ENCODE results near the gene SWAP70.

The SWAP70 gene

DNA sequence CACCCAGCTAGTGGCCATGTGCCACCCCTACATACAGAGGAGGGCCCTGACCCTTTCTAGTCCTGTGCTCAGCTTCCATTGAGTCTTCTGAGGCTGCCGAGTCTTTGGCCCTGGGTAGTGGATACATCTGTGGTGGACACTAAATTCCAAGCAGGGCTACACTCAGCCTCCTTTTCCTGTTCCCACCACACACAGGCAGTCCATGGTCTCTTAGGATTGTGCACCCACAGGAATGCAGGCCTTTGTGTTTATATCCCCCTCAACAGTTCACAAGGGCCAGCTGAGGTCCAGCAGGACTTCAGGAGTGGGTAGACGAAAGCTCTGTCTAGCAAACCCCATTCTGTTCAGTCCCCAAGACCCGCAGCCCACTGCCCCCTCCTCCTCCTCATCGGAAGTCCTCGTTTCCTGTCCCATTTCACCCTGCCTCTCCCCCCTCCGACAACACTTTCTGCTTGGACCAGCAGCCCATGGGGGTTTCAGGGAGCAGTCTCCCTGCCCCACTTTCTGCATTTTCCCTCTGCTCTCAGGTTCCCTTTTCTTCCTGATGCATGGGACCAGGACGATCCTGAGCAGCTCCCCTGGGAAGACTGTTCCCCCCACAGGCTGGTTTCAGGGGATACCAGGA is 91.8 kb downstream of the SWAP70 start:
- no peak for DNase-seq

DNA sequence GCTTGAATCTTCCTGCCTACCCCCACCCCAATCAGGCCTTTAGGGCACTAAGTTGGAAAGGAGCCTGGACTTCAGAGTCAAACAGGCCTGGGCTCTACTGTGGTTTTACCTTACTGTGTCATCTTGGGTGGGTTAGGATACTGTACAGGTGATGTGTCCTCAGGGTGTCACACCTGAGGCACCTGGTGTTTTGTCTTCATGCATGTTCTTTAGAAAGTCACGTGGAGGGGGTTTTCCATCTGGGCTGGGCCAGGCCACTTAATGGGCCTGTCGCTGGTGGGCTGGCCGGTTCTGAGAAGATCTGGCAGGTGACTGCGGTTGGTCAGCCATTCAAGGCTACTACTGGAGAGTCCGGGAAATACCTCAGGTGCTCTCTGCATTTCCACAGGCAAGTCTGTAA is 92.6 kb downstream of the SWAP70 start:
- no peak for DNase-seq

DNA sequence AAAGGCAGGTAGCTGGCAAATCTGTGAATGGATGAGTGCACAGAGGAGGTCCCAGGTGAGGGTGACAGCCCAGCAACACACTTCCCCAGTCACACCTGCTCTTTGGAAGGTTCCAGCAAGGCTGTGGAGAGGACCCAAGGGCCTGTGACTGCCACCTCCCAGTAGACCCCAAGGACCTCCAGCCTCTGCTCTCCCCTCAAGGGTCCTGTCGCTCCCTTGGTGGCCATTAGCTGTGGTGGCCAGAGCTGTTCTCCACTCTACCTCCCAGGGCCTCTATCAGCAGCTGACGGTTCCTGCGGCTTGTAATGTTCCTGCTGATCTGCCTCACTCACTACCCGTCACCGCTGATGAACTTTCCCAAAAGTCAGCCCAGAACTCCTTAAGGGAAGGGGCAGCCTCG is 93.0 kb downstream of the SWAP70 start:
- DNase-seq = no peak

DNA sequence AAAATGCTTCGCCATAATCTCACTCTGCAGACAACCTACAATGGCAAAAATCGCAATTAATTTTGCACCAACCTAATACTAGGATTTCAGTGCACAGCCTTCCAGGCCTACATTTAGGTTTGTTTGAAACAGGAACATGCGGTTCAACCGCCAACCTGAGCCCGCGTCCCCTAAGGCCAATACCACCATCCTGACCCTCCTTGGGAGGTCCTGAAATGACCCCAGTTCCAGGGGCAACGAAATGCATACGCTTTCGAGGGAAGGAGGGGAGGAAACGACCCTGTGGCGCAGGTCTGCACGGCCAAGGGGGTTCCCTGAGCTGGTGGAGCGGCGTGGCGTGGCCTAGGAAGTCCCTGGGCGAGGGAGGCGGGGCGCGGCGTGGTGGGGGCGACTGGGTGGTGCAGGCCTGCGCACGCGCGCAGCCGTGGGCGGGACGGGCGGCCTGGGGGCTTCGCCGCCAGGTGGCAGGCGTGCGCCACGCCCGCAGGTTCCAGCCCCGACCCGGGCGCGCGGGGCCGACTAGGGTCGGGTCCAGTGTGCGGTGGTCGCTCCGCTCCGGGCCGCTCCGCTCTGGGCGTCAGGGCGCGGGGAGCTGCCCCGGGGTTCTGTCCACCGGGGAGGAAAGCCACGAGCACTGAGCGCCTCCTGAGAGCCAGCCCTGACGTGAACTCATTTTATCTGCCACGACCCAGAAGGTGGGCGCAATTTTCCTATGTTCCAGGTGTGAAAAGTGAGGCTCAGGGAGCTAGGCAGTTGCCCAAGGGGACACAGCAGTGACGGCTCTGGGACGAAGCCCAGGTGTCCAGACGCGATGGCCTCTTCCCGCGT is 94.1 kb downstream of the SWAP70 start:
- peak; percentile 95 to 96 for DNase-seq

DNA sequence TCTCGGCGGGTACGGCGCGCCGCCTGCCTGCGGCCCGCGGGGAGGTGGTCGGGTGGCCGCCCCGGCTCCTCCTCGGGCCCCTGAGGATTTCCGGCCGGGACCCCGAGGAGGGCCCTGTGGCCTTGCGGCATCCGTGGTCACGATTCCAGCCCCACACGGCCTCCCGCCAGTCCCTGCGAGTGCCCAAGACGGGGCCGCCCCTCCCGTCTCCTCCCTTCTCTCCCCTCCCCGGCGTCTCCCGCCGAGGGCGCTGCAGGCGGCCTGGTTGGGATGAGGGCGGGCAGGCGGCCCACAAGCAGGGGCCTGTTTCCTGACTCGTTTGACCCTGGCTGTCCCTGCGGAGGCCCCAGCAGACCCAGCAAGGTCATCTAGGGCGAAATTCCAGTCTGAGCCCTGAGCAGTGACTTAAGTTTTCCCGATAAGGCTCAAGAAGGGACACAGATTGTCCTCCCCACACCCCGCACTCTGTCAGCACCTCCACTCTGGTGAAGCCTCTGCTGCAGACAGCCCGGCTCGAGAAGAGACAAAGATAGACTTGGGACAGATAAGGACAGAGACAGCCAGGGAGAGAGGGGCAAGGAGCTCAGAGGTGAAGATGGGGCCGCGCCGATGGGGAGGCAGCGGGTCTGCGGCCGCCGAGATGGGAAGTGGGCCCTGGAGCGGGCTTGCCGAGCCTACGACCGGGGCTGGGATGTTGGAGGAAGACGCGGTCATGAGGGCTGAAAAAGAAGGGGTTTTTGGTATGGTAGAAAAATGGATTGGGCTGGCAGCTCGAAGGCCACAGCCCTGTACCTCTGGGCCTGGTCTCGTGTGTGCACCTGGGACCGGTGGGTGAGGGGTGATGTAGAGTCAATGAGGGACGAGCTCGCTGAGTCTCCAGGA is 95.0 kb downstream of the SWAP70 start:
- peak; percentile 81 for DNase-seq

DNA sequence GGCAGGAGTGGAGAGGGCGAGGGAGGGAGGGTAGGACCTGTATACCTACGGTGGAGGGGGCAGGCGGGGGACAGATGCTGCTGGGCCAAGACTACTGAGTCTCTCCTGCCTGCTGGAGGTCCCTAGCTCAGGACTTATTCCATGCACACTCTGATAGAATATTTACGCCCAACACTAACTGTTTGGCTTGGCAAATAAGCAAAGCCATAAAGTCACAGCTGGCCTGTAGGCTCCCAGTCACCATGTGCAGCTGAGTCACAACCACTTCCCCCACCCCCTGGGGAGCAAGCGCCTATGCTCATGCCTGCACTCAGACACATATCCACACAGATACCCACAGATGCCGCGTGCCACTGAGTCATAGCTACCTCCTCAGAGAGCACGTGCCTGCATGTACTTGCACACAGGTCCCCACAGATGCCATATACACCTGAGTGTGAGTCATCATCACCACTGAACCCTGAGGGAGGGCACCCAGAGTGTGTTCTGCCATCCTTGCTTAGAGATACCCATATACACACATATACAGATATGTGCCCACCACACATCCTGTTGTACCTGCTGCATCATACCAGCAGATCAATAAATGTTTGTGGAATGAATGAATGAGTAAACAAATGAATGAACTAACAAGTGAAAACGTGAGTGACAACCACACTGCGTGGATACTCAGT is 95.8 kb downstream of the SWAP70 start:
- DNase-seq = peak; percentile 91 to 94

DNA sequence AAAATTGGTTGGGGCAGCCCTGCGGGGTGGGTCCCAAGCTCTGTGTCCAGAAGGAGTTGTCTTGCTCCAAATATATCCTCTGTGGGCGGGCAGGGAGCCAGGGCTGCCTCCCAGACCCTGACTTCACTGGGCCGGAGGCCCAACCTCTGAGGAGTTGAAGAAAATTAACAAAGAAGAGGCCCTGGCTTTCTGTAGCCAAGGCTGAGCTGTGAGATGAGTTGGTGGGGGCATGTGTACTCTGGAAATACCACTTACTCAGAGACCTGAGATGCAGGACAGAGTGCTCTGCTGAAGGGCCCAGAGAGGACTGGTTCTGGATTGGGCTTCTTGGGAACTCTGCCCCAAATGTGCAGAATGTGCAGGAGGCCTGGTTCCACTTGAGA is 96.3 kb downstream of the SWAP70 start:
- no peak for DNase-seq

DNA sequence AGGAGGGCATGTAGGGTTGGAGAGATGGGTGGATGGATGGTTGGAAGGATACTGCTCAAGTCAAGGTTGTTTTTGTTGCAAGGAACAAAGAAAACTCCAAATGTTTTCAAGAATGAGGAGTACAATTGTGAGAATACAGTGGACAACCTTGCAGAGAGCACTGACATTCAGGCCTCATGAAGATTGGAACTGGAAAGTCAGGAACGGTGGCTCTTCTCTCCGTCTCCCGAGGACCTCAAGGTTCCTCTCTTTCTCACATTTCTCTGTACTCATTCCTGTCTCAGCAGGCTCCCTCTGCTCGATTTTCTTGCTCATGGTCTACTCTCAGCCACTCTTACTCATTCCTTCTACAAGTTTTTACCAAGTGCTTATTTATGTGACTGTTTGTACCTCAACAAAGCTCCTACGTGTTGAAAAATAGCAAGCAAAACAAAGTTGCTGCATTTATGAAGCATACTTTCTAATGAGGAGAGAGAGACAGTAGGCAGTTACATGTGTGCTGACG is 97.6 kb downstream of the SWAP70 start:
- no peak for DNase-seq

DNA sequence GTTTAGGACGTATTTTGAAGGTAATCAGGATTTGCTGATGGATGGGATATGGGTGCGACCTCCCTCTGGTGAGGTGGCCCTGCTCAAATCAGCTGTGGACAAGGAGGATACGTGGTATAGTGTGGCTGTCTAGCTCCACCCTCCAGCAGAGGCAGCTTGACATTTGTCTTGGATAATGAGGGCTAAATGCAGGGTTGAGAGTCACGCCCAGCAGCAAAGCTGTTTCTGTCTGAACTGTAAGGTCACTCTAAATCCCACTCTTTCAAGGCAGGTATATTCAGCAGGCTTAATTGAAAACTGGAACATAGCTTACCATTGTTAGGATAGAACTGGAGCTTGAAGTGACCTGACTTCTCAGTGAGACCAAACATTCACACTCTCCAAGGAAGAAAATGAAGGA is 98.7 kb downstream of the SWAP70 start:
- no peak for DNase-seq

DNA sequence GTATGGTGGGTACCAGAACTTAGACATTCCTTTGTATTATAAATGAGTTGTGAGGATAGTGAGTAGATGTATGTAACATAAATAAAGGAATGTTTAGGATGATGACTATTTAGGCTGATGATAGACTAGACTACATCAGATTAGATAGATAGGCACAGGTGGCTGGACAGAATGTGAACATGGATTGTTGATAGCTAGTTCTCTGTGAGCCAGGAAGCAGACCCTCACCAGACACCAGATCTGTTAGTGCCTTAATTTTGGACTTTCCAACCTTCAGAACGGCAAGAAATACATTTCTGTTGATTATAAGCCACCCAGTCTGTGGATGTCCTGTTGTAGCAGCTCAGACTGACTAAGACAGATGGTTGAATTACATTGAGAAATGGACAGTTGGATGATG is 99.4 kb downstream of the SWAP70 start:
- no peak for DNase-seq

DNA sequence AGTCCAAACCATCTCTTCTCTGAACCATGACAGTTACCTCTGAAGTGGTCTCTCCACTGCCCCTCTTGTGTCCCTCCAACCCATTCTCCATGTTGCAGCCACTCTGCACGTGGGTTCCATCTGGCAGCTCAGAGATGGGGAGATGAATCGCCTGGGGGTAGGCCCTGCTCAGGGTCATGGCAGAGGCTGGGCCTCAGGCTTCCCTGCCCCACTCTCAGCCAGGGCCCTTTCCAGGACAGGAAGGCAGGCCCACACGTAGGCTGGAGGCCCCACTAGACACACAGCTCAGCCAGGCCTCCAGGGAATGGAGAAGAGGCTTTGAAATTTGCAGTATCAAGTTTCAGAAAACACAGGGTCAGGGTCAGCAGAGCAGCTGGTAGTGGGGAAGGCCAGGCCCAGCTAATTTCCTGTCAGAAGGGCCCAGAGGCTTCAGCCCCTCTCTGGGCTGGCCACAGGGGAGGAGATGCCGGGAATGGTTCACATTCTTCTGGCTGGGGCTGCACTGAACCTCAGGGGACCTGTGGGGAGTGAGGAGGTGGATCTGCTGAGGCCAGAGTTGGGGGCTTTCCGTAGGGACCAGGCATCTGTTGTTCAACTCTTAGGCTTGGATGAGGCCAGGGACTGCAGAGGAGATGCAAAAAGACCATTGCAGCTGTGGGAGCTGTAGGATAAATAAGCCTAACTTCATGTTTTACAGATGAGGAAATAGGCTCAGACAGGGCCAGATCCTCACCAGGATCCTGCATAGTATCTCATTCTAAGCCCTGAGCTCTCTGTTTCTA is 101.6 kb downstream of the SWAP70 start:
- DNase-seq = no peak

DNA sequence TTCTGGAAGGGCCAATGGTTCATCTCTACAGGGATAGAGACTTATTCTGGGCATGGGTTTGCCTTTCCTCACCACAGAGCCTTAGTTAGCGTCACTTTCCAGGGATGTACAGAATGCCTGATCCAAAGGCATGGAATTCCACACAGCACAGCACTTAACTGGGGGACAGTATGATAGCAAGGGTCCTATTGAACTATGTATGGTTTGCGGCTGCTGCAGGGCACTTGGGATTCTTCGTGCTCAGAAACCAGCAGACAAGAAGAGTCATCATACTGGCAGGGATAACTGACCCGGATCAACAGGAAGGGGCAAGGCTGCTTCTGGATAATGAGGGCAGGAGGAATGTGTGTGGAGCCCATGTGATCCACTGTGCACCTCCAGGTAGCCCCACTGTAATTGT is 105.7 kb downstream of the SWAP70 start:
- no peak for DNase-seq

DNA sequence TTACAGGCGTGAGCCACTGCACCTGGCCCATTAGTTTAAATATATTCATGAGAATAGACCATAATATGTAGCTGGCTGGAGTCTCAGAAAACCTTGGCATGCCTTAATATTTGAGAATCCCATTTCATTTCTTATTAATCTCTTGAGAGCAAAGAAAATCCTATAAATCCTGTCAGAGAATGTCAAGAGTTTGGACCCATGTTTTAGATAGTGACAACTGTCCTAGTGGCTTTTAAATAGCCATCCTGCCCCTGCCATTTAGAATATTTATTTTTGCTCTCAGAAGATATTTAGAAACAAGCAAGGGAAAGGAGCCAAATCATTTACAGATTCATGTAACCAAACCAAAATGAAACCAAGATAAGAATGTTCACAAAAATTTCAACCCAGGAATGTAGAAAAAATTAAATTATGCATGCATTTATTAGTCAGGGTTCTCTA is 107.2 kb downstream of the SWAP70 start:
- DNase-seq = no peak

DNA sequence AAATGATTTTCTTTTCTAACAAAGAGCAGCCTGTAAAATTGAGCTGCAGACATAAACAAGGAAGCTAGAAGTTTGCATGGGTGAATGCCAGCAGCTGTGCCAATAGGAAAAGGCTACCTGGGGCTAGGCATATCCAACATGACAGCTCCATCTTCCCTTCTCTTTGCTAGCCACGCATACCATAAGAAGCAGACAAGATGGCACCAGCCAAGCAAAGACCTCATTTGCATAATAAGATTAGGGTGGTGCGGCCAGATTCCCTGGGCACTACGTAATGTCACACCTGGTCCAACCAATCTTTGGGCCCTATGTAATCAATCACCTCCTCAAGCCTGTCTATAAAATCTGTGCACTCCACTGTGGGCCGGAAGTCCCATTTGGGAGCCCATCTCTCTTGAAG is 108.3 kb downstream of the SWAP70 start:
- no peak for DNase-seq

DNA sequence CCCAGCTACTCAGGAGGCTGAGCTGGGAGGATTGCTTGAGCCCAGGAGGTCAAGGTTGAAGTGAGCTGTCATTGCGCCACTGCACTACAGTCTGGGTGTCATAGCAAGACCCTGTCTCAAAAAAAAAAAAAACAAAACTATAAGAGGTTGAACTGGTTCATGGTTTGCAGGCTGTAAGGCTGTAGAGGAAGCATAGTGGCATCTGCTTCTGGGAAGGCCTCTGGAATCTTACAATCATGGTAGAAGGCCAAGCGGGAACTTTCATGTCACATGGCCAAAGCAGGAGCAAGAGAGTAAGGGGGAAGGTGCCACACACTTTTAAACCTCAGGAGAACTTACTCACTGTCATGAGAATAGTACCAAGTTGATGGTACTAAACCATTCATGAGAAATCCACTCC is 109.6 kb downstream of the SWAP70 start:
- DNase-seq = no peak

DNA sequence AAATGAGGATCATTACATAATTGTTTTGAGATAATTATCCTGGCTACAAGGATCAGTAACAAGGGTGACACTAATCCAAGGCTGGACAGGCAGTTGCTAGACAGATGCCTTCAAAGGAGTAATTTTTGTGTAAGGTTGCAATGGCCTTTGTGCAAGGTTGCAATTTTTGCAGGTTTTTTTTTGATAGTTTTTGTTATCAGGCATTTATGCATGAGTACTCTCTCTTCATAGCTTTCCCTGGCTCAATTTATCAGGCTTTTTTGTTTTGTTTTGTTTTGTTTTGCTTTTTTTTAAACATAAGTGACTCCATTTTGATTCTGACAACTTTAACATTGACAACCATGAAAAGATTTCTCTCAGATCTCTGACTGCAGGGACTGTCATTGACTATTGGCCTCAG is 110.2 kb downstream of the SWAP70 start:
- DNase-seq = no peak

DNA sequence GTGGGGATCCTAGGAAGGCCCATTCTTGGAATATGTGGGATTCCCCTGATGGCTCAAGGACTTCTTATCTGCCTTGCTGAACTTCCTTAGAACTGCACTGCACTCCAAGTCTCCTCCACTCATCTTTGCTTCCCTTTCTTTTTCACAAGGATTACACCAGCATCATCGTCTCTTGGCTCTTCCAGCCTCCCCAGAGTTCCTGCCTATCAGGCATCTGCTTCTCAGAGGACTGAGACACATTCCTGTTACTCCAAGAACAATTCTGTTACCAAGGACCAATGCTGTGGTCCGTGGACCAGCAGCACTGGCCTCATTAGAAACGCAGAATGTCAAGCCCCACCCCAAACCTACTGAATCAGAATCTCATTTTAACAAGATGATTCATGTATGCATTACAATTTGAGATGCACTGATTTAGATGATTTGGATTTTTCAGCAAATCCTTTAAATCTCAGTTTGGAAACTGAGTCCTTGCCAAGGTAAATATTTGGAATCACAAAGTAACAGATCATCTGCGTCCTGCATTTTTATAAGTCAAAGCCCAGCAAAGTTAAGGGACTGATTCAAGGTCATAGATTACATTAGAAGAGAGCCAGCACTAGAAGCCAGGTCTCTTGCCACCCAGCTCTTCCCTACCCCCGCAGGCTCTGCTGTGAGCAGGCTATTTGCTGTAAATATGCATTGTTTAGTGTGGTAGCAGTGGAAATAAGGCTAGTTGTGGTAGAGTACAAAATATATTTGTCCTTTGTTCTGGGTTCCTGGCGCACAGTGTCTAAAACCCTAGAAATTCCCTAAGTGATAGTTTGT is 110.9 kb downstream of the SWAP70 start:
- no peak for DNase-seq

DNA sequence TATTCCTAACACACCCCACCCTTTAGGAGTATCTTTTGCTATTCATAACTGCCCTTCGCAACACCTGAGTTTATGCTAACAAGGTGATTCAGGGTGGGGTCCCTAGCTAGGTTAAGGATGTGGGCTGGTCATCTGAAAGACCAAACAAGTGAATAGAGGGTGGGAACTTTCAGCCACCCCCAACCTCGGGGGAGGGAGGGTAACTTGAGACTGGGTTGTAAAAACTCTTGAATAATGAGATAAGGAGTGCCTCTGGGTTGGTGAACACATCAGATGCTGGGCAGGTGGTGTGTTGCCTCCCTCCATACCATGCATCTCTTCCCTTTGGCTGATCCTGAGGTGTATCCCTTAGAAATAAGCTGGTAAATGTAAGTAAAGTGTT is 111.5 kb downstream of the SWAP70 start:
- DNase-seq = no peak

DNA sequence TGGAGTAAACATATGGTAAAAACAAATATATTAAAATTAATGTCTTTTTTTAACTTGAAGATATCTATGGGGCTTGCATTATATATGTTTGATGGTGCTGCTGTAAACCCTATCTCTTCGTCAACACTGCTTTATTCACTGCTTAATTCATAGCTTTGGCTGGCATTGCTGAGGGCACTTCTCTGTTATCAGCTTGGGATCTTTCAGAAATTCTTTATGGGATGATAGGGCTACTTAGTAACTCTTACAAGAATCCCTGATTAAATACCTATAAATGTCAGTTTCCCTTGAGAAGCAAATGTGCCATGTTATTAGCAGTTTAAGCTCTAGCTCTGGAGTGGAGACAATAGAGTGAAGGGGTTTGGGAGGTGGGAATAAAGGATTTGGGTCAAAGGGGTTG is 112.3 kb downstream of the SWAP70 start:
- DNase-seq = no peak

DNA sequence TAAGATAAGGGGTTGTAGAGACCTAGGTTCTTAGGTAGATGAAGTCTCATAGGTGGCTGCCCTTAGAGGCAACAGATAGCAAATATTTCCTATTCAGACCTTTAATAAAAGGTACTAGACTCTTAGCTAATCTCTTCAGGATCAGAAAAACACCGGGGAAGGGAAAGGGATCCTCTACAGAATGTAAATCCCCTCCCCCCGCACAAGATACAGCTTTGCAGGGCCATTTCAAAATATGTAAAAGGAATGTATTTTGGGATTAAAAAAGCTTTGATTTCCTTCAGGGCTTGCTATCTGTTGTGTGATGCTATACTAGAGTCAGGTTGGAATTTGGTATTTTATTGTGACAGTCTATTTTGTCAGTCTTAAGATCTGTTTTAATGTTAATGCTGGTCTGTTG is 113.2 kb downstream of the SWAP70 start:
- no peak for DNase-seq

DNA sequence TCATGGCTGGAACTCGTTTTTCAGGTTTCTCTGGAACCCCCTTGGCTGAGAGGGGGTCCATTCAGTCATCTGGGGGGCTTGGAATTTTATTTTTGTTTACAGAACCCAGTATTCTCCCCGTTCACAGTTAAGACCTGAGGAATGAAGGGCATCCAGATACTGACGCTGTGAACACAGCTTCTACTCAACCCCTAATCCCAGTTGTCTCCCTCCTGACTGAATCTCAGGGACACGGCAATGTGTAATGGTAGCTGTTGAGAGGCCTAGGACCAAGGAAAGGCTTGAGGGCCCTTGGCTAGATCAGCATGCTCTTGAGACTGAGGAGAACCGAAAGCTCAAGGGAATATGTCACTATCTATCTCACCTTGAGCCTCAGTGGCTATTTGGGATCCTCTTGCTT is 113.6 kb downstream of the SWAP70 start:
- no peak for DNase-seq
